IMR-90 (cell line): Measurements from ENCODE around the gene TNRC6C. TPM values are rescaled to one million over a fixed set of nuclear protein-coding genes. Genes with fewer than 3 reads are reported as not detected.
A peak's percentile ranks its signal among the peaks of the same experiment; 100 is the strongest.

Source experiments
- ATAC-seq: fragments of 200-7000 bp; cut with Tn5 transposase; 2 replicates; pipeline ENCODE4 v1.9.1; 2020; ENCODE audit warnings: low read depth, mild to moderate bottlenecking, moderate library complexity
- BruUV-seq: library from RNA; stranded (reverse); fragments of 400-500 nt; replicated peaks from 2 replicates; lab custom pipeline; 2021; lab: Mats Ljungman, UMichigan
- CTCF ChIA-PET: fragments of 300-600 bp; formaldehyde crosslinking; extraction: SDS; loops from one replicate; lab custom pipeline; 2021; ENCODE audit warnings: antibody characterized with exemption; lab: Yijun Ruan, JAX
- POLR2A ChIA-PET: fragments of 300-600 bp; sonication (Branson Sonifier 250); formaldehyde crosslinking; loops from one replicate; lab custom pipeline; 2022; ENCODE audit warnings: antibody characterized with exemption; ENCODE audit not compliant: unreplicated experiment; lab: Charles Lee
- DNase-seq: peaks from one replicate; pipeline ENCODE4 v3.0.0; 2013
- H2AFZ ChIP-seq: replicated peaks from 2 replicates; pipeline ENCODE3; 2013; ENCODE audit warnings: low read length, mild to moderate bottlenecking; ENCODE audit not compliant: poor library complexity
- H2AK5ac ChIP-seq: 2 replicates; pipeline ENCODE4 v1.6.1; 2013; ENCODE audit warnings: low read depth, low read length, inconsistent platforms
- H2AK9ac ChIP-seq: replicated peaks from 2 replicates; pipeline ENCODE3; 2013; ENCODE audit warnings: mild to moderate bottlenecking, low read depth, low read length, moderate library complexity; ENCODE audit not compliant: poor library complexity
- H2BK120ac ChIP-seq: 2 replicates; pipeline ENCODE4 v1.6.1; 2013; ENCODE audit warnings: low read depth, low read length, inconsistent platforms
- H2BK15ac ChIP-seq: 3 replicates; pipeline ENCODE4 v1.6.1; 2013; ENCODE audit warnings: low read depth, low read length, inconsistent platforms
- H2BK20ac ChIP-seq: 2 replicates; pipeline ENCODE4 v1.6.1; 2013; ENCODE audit warnings: low read depth, mild to moderate bottlenecking, inconsistent platforms, low read length, moderate library complexity
- H2BK5ac ChIP-seq: 2 replicates; pipeline ENCODE4 v1.6.1; 2013; ENCODE audit warnings: mild to moderate bottlenecking, low read depth, low read length, inconsistent platforms; ENCODE audit not compliant: poor library complexity, severe bottlenecking
- H3K14ac ChIP-seq: replicated peaks from 2 replicates; pipeline ENCODE4 v1.6.1; 2013; ENCODE audit warnings: low read depth, low read length, inconsistent platforms
- H3K18ac ChIP-seq: 2 replicates; pipeline ENCODE4 v1.6.1; 2013; ENCODE audit warnings: low read depth, low read length, control low read depth
- H3K23ac ChIP-seq: 2 replicates; pipeline ENCODE4 v1.6.1; 2013; ENCODE audit warnings: low read depth, low read length, inconsistent platforms
- H3K27ac ChIP-seq: 2 replicates; pipeline ENCODE4 v1.5.1; 2013; ENCODE audit warnings: mild to moderate bottlenecking, control low read depth, low read length; ENCODE audit not compliant: insufficient read depth
- H3K27me3 ChIP-seq: 2 replicates; pipeline ENCODE4 v1.6.1; 2013; ENCODE audit warnings: low read length; ENCODE audit not compliant: control insufficient read depth, insufficient read depth
- H3K36me3 ChIP-seq: 2 replicates; pipeline ENCODE4 v1.6.1; 2013; ENCODE audit warnings: low read length, mixed read lengths; ENCODE audit not compliant: control insufficient read depth, insufficient read depth
- H3K4ac ChIP-seq: 2 replicates; pipeline ENCODE4 v1.6.1; 2013; ENCODE audit warnings: low read depth, low read length, inconsistent platforms
- H3K4me1 ChIP-seq: 2 replicates; pipeline ENCODE4 v1.6.1; 2013; ENCODE audit warnings: low read length, mixed read lengths; ENCODE audit not compliant: control insufficient read depth, insufficient read depth
- H3K4me2 ChIP-seq: 2 replicates; pipeline ENCODE4 v1.6.1; 2013; ENCODE audit warnings: low read depth, mild to moderate bottlenecking, control low read depth, low read length, moderate library complexity
- H3K4me3 ChIP-seq: 2 replicates; pipeline ENCODE4 v1.5.1; 2013; ENCODE audit warnings: low read depth, mild to moderate bottlenecking, control low read depth, low read length, moderate library complexity; ENCODE audit not compliant: insufficient read depth
- H3K56ac ChIP-seq: 2 replicates; pipeline ENCODE4 v1.6.1; 2013; ENCODE audit warnings: low read length, inconsistent platforms; ENCODE audit not compliant: insufficient read depth; ENCODE audit errors: extremely low read depth
- H3K79me1 ChIP-seq, 2 experiments: 2 replicates each; pipeline ENCODE4 v1.6.1; 2013; ENCODE audit warnings: low read length in 2 of 2, inconsistent platforms in 1 of 2, low read depth in 1 of 2
- H3K9ac ChIP-seq: 2 replicates; pipeline ENCODE4 v1.6.1; 2013; ENCODE audit warnings: low read depth, low read length, control low read depth
- H3K9me1 ChIP-seq: 2 replicates; pipeline ENCODE4 v1.6.1; 2013; ENCODE audit warnings: low read length, inconsistent platforms; ENCODE audit not compliant: insufficient read depth
- H3K9me3 ChIP-seq: 2 replicates; pipeline ENCODE4 v1.6.1; 2013; ENCODE audit warnings: low read length; ENCODE audit not compliant: control insufficient read depth, insufficient read depth
- H4K20me1 ChIP-seq: 2 replicates; pipeline ENCODE4 v1.6.1; 2013; ENCODE audit warnings: low read length, inconsistent platforms; ENCODE audit not compliant: insufficient read depth
- H4K5ac ChIP-seq: 2 replicates; pipeline ENCODE4 v1.6.1; 2013; ENCODE audit warnings: mild to moderate bottlenecking, low read depth, low read length, control low read depth
- H4K8ac ChIP-seq, 2 experiments: 2 replicates each; pipeline ENCODE4 v1.6.1; 2013; ENCODE audit warnings: low read depth in 2 of 2, low read length in 2 of 2, control low read depth in 1 of 2, inconsistent platforms in 1 of 2
- H4K91ac ChIP-seq: 2 replicates; pipeline ENCODE4 v1.6.1; 2013; ENCODE audit warnings: low read depth, low read length, inconsistent platforms; ENCODE audit not compliant: insufficient read depth
- BHLHE40 ChIP-seq: fragments of 150-350 bp; IDR thresholded peaks from 2 replicates; pipeline ENCODE4 v1.6.1; 2016; ENCODE audit warnings: mild to moderate bottlenecking, low read depth, low read length
- CEBPB ChIP-seq: IDR thresholded peaks from 2 replicates; pipeline ENCODE4 v1.6.1; 2012; ENCODE audit warnings: low read depth, low read length, improper control_type of control experiment
- CHD1 ChIP-seq: IDR thresholded peaks from 2 replicates; pipeline ENCODE4 v1.6.1; 2012; ENCODE audit warnings: low read depth, low read length, improper control_type of control experiment
- ELK1 ChIP-seq: fragments of 150-350 bp; IDR thresholded peaks from 2 replicates; pipeline ENCODE4 v1.6.1; 2016; ENCODE audit warnings: low read depth, mild to moderate bottlenecking, low read length, moderate library complexity, borderline replicate concordance
- FOS ChIP-seq: fragments of 150-350 bp; IDR thresholded peaks from 2 replicates; pipeline ENCODE4 v1.6.1; 2016; ENCODE audit warnings: low read depth, low read length
- MAFK ChIP-seq: IDR thresholded peaks from 2 replicates; pipeline ENCODE4 v1.6.1; 2012; ENCODE audit warnings: low read depth, low read length, improper control_type of control experiment
- MAZ ChIP-seq: IDR thresholded peaks from 2 replicates; pipeline ENCODE4 v1.6.1; 2012; ENCODE audit warnings: low read depth, mild to moderate bottlenecking, low read length, improper control_type of control experiment, moderate library complexity, borderline replicate concordance
- MXI1 ChIP-seq: IDR thresholded peaks from 2 replicates; pipeline ENCODE4 v1.6.1; 2012; ENCODE audit warnings: low read depth, mild to moderate bottlenecking, low read length, moderate library complexity, borderline replicate concordance
- NFE2L2 ChIP-seq: fragments of 150-350 bp; IDR thresholded peaks from 2 replicates; pipeline ENCODE4 v1.6.1; 2016; ENCODE audit warnings: low read depth, mild to moderate bottlenecking, low read length
- POLR2A ChIP-seq: IDR thresholded peaks from 2 replicates; pipeline ENCODE4 v1.6.1; 2012; ENCODE audit warnings: mild to moderate bottlenecking, low read depth, low read length
- RAD21 ChIP-seq: IDR thresholded peaks from 2 replicates; pipeline ENCODE4 v1.6.1; 2012; ENCODE audit warnings: low read length, improper control_type of control experiment
- RCOR1 ChIP-seq: IDR thresholded peaks from 2 replicates; pipeline ENCODE4 v1.6.1; 2012; ENCODE audit warnings: mild to moderate bottlenecking, low read length, improper control_type of control experiment; ENCODE audit not compliant: insufficient replicate concordance
- RFX5 ChIP-seq: IDR thresholded peaks from 2 replicates; pipeline ENCODE4 v1.8.0; 2012; ENCODE audit warnings: low read depth, mild to moderate bottlenecking, low read length, moderate library complexity
- SMC3 ChIP-seq: fragments of 150-350 bp; IDR thresholded peaks from 2 replicates; pipeline ENCODE4 v1.6.1; 2016; ENCODE audit warnings: low read depth, mild to moderate bottlenecking, antibody characterized with exemption, low read length, moderate library complexity
- WGBS, 2 experiments: methylation state at CpG; one replicate each; pipeline versions ENCODE4 v1.1.5 to v1.1.7; 2013; ENCODE audit warnings: missing lambda C conversion rate in 2 of 2; ENCODE audit not compliant: insufficient read length in 1 of 2; ENCODE audit errors: extremely low coverage in 2 of 2; 5-methylcytosine and 5-hydroxymethylcytosine counted together
- dilution Hi-C: fragments of 300-500 bp; cut with HindIII; formaldehyde crosslinking; loops from one replicate; pipeline ENCODE4 v1.14.3; 2018; ENCODE audit warnings: low sequenced_read_pairs; ENCODE audit not compliant: unreplicated experiment
- in situ Hi-C: fragments of 300-500 bp; cut with MboI; formaldehyde crosslinking; loops from 3 replicates; pipeline ENCODE4 v1.14.3; 2019; ENCODE audit warnings: low sequenced_read_pairs, inconsistent platforms, mixed read lengths
- intact Hi-C: fragments of 100-400 bp; cut with micrococcal nuclease; formaldehyde crosslinking; loops from 2 replicates; pipeline ENCODE4 v1.10.0; 2022
- polyA plus RNA-seq, 3 experiments: library from polyadenylated mRNA; depleted of rRNA; stranded (reverse); fragments of >200 nt; gene quantifications; 2 replicates each; pipeline ENCODE4 v1.2.3, GENCODE V29; 2012; ENCODE audit warnings: low replicate concordance in 1 of 3
- total RNA-seq: library from RNA; depleted of rRNA; stranded (reverse); fragments of >200 nt; gene quantifications from 2 replicates; pipeline ENCODE4 v1.2.3, GENCODE V29; 2012
- TF ChIP-seq, protein P1 (sequence below): fragments of 150-350 bp; IDR thresholded peaks from 2 replicates; pipeline ENCODE4 v1.6.1; 2017; ENCODE audit warnings: mild to moderate bottlenecking, antibody characterized with exemption, low read length, low read depth
- TF ChIP-seq, protein P2 (sequence below): conservative IDR thresholded peaks from 2 replicates; pipeline ENCODE4 v1.5.1; 2012; ENCODE audit warnings: mild to moderate bottlenecking, low read depth, low read length, improper control_type of control experiment

Gene TNRC6C
- total and polyA plus RNA-seq, 2 of the 4 experiments (the other 2 are of a cell fraction), result 1.6 to 2.7 TPM

DNA sequence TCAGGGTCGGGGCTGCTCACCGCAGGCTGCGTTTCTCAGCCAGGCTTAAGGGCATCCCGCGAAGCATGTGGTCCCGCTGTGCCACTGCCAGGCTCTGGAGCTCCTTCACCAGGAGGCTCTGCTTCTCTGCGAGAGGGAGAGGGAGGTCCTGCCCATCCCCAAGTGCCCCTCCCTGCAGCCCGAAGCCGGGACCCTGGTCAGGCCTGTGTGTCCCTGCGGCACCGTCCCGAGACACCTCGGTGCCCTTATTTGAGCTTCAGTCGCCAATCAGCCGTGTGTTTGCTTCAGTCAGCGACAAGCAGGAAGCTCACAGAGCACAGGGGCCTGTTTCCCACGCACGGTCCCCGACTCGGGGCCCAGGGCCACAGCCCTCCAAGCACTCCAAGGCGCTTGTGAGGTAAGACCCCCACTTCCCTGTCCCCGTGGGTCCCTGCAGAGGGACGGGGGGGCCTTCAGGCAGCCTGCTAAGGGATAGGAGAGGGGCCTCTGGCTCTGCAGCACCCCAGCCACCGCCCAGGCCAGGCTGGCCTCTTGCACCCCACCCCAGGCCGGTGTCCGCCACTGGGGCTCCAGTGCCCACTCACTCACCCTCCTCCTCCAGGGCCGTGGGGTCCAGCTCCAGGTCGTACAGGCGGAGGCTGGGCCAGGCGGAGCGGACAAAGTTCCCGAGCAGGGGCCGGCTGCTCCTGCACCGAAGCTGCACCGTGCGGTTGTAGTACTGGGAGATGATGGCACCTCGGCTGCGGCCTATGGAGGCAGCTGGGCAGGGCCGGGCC lies 166.8 kb downstream of the TNRC6C start:
- dilution Hi-C loops (no loop called here), intact Hi-C loops (no loop called here), in situ Hi-C loops (no loop called here)
- Histone ChIP-seq H4K91ac (no peak overlapping the region), H3K27ac (no peak overlapping the region), H3K4me1 (peaks cover 2% of the 10 kb centered on the region; the same call in 1 of the 2 replicates), H3K9me3 (no peaks in the 10 kb centered on the region), H3K23ac (no peak overlapping the region), H3K14ac (no peak overlapping the region), H3K9ac (no peak overlapping the region), H2AK9ac (no peak overlapping the region), H3K9me1 (no peaks in the 10 kb centered on the region), H4K5ac (no peak overlapping the region), H2BK5ac (no peak overlapping the region), H2AFZ (peak overlapping the region; percentile 33), H2BK15ac (no peak overlapping the region), H4K20me1 (no peaks in the 10 kb centered on the region), H3K36me3 (no peaks in the 10 kb centered on the region), H3K18ac (no peak overlapping the region), H2BK20ac (no peak overlapping the region), H3K4me3 (no peak overlapping the region), H4K8ac (no peak overlapping the region), H3K4ac (no peak overlapping the region), H2BK120ac (no peak overlapping the region), H2AK5ac (no peak overlapping the region), H3K4me2 (no peak overlapping the region), H3K27me3 (peaks cover 36% of the 10 kb centered on the region), H3K56ac (no peak overlapping the region), H3K79me1 (no peaks in the 10 kb centered on the region)
- DNase-seq, result no peak
- TF ChIP-seq CEBPB (no peak), FOS (no peak), ELK1 (no peak), RFX5 (no peak), MAFK (no peak), POLR2A (no peak), RAD21 (no peak), BHLHE40 (no peak), MAZ (no peak), CHD1 (no peak), NFE2L2 (no peak), SMC3 (no peak), RCOR1 (no peak), MXI1 (no peak)
- TF ChIP-seq, protein P1, sequence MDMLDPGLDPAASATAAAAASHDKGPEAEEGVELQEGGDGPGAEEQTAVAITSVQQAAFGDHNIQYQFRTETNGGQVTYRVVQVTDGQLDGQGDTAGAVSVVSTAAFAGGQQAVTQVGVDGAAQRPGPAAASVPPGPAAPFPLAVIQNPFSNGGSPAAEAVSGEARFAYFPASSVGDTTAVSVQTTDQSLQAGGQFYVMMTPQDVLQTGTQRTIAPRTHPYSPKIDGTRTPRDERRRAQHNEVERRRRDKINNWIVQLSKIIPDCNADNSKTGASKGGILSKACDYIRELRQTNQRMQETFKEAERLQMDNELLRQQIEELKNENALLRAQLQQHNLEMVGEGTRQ, result no peak
- TF ChIP-seq, protein P2, sequence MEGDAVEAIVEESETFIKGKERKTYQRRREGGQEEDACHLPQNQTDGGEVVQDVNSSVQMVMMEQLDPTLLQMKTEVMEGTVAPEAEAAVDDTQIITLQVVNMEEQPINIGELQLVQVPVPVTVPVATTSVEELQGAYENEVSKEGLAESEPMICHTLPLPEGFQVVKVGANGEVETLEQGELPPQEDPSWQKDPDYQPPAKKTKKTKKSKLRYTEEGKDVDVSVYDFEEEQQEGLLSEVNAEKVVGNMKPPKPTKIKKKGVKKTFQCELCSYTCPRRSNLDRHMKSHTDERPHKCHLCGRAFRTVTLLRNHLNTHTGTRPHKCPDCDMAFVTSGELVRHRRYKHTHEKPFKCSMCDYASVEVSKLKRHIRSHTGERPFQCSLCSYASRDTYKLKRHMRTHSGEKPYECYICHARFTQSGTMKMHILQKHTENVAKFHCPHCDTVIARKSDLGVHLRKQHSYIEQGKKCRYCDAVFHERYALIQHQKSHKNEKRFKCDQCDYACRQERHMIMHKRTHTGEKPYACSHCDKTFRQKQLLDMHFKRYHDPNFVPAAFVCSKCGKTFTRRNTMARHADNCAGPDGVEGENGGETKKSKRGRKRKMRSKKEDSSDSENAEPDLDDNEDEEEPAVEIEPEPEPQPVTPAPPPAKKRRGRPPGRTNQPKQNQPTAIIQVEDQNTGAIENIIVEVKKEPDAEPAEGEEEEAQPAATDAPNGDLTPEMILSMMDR, result no peak
- no TSS peak for BruUV-seq
- 81% methylated on average over 16 of the region's 39 CpGs; no CpG with 5 or more reads in 1 of the 2 experiments for WGBS, 2 experiments
- ChIA-PET CTCF (no interaction called here), POLR2A (no interaction called here)
- no peak for ATAC-seq
